Measurements from ENCODE around the gene MCM6.

Gene MCM6

DNA sequence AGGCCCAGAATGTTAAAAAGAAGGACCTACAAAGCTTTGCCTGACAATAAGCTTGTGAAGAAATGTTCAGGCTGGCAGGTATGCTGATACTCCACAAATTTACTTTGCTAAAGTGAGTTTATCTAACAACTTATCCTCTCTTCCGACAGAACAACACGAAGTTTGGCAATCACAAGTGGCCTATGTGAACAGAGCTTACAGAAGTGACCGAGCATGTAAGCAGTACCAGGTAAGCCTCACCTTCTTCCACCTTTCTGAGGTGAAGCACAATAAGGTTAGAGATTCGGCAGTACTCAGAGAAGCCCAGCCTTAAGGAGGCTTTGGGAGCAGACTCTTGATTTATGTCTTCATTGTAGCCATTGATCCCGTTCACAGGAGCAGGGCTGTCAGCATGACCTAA, 30.2 kb downstream of the MCM6 start:
- no peak for DNase-seq
- CTCF ChIA-PET, result interaction anchor here (1.1 kb wide), 1 partner anchor 538 kb away, joined by 3 read pairs; no protein-coding TSS in a partner anchor
- H3K27ac Mint-ChIP-seq, result no peak overlapping the region
- no peak overlapping the region for H3K4me3 Mint-ChIP-seq
- H3K9me3 Mint-ChIP-seq, result no peaks in the 10 kb centered on the region
- no peaks in the 10 kb centered on the region for H3K27me3 Mint-ChIP-seq
- H3K36me3 Mint-ChIP-seq, result peaks cover 63% of the 10 kb centered on the region
- H3K4me1 Mint-ChIP-seq, result peaks cover 5% of the 10 kb centered on the region

DNA sequence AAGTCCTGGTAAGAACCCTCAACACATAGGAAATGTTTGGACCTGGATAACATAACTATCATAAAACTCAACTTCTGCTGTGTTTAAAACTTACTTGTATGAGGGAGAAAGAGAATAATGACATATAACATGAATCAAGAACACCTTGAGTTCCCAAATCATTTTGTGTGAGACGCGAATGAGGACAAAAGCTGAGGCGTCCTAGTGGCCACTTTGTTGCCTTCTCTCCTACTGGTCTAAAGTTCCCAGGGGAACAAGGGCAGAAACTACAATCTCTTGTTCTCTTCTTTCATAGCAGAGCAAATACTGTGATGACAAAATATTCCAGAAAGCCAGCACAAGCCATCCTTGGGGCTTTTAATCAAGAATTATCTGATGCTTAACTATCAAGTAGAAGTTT, 31.0 kb downstream of the MCM6 start:
- Mint-ChIP-seq H3K4me1 (peaks cover 13% of the 10 kb centered on the region), H3K27me3 (no peaks in the 10 kb centered on the region), H3K4me3 (no peak overlapping the region), H3K36me3 (peaks cover 62% of the 10 kb centered on the region), H3K27ac (no peak overlapping the region), H3K9me3 (no peaks in the 10 kb centered on the region)
- DNase-seq, result no peak
- CTCF ChIA-PET, result no interaction called here

DNA sequence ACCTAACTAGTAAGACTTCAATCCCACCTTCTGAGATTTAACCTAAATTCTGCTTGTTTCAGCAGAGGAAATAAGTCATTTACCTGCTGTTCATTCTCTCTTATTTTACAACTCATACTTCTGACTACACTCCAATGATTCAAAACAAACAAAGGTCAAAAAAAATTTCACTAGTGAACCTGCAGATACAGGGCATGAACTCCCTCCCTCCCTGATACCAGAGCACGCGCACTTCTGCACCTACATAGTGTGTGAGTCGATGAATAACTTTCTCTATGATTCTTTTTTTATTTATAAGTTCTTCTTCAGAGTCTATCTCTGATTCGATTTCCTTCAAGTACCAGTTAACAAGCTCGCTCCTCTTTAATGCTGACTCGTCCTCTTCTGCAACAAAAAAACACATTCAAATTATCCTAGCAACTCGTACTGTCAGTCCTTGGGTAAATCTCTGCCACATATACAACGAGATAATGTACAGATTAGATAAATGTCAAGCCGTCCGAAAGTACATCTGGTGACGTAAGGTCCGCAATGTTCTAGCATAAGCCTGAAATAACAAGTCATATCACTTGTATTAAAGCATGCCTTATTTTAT, 31.8 kb downstream of the MCM6 start:
- Mint-ChIP-seq H3K36me3 (peaks cover 62% of the 10 kb centered on the region), H3K9me3 (no peaks in the 10 kb centered on the region), H3K4me3 (no peak overlapping the region), H3K27me3 (no peaks in the 10 kb centered on the region), H3K27ac (peak overlapping the region; percentile 2), H3K4me1 (peaks cover 15% of the 10 kb centered on the region)
- DNase-seq, result no peak
- CTCF ChIA-PET, result no interaction called here

DNA sequence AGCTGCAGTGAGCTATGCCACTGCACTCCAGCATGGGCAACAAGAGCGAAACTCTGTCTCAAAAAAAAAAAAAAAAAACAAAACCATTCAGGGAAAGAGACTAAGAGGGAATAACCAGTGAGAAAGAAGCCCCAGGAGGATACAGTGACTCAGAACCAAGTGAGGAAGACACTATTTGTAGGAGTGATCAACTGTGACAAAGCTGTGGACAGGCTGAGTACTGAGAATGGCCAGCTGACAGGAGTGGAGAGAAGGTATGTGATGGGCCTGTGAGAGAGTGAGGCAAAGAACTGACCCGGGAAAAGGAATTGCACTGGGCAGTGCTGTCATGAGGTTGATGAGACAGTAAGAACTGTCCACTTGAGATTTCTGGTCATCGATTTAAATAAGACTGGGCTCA, 32.6 kb downstream of the MCM6 start:
- no peaks in the 10 kb centered on the region for H3K9me3 Mint-ChIP-seq
- peaks cover 57% of the 10 kb centered on the region for H3K36me3 Mint-ChIP-seq
- no peak for DNase-seq
- peaks cover 15% of the 10 kb centered on the region for H3K4me1 Mint-ChIP-seq
- no peak overlapping the region for H3K4me3 Mint-ChIP-seq
- H3K27me3 Mint-ChIP-seq, result no peaks in the 10 kb centered on the region
- no peak overlapping the region for H3K27ac Mint-ChIP-seq
- CTCF ChIA-PET, result no interaction called here

DNA sequence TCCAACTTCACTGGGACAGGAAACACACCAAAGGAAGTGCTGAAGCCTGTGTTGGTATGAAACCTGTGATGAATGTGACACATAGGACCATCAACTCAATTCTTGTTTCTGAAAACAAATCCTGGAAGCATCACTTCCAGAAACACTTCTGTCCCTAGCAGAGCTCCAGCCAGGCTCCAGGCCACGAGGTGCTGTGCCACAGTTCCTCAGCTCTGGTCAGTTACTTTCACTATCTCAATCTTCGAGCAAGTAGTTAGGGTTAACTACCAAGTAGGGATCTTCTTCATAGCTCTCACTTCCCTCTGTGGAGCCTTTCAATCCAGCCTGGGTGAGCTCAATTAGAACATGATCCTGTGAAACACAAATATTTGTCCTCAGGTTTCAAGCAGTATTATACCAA, 35.6 kb downstream of the MCM6 start:
- H3K36me3 Mint-ChIP-seq, result peaks cover 51% of the 10 kb centered on the region

DNA sequence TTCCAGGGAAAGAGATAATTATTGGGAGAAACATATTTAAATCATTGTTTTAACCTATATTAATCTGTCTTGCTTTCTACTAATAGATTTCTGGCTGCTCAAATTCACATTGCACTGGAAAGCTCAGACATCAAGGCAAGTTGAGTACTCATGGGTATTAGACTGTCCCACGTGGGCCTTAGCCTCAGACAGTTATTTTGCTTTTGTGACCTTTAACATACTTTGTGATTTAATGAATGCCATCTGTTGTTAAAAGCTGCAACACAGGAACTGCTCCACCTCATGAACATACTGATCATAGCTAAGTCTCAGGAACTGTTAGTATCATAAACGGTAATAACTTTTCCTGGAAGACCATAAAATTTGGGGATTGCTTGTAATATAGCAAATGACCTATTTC, 36.5 kb downstream of the MCM6 start:
- Mint-ChIP-seq H3K9me3 (no peaks in the 10 kb centered on the region), H3K27me3 (no peaks in the 10 kb centered on the region), H3K4me1 (peaks cover 34% of the 10 kb centered on the region), H3K36me3 (peaks cover 48% of the 10 kb centered on the region), H3K27ac (no peak overlapping the region), H3K4me3 (no peak overlapping the region)
- CTCF ChIA-PET, result interaction anchor here (0.7 kb wide), 1 partner anchor 74 kb away, joined by 6 read pairs; no protein-coding TSS in a partner anchor
- no peak for DNase-seq

More for the DNA sequence above, 35.6 kb downstream of the MCM6 start:
- no peak for DNase-seq
- Mint-ChIP-seq H3K4me1 (peaks cover 33% of the 10 kb centered on the region), H3K27me3 (no peaks in the 10 kb centered on the region), H3K9me3 (no peaks in the 10 kb centered on the region), H3K4me3 (no peak overlapping the region), H3K27ac (peak overlapping the region; percentile 40)
- CTCF ChIA-PET, result interaction anchor here (1.4 kb wide), 1 partner anchor 44 kb away, joined by 4 read pairs; no protein-coding TSS in a partner anchor

DNA sequence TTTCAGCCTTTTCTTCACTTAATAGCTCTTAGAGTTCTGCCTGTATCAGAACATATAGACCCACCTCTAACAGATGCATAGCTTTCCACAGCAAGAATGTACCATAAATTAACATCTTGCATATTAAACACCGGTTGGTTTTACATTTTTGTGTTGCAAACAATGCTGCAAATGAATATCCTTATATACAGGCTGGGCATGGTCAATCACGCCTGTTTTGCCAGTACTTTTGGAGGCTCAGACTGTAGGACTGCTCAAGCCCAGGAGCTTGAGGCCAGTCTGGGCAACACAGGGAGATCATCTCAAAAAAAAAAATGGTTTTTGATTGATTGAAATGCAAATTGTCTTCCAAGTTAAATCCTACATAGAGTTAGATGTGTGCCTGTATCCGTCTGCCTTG, 37.7 kb downstream of the MCM6 start:
- H3K27ac Mint-ChIP-seq, result no peak overlapping the region
- H3K27me3 Mint-ChIP-seq, result no peaks in the 10 kb centered on the region
- no peak overlapping the region for H3K4me3 Mint-ChIP-seq
- H3K36me3 Mint-ChIP-seq, result peaks cover 36% of the 10 kb centered on the region
- H3K4me1 Mint-ChIP-seq, result peaks cover 34% of the 10 kb centered on the region
- DNase-seq, result no peak
- CTCF ChIA-PET, result interaction anchor here (1.5 kb wide), 1 partner anchor 546 kb away, joined by 3 read pairs; no protein-coding TSS in a partner anchor
- H3K9me3 Mint-ChIP-seq, result no peaks in the 10 kb centered on the region

DNA sequence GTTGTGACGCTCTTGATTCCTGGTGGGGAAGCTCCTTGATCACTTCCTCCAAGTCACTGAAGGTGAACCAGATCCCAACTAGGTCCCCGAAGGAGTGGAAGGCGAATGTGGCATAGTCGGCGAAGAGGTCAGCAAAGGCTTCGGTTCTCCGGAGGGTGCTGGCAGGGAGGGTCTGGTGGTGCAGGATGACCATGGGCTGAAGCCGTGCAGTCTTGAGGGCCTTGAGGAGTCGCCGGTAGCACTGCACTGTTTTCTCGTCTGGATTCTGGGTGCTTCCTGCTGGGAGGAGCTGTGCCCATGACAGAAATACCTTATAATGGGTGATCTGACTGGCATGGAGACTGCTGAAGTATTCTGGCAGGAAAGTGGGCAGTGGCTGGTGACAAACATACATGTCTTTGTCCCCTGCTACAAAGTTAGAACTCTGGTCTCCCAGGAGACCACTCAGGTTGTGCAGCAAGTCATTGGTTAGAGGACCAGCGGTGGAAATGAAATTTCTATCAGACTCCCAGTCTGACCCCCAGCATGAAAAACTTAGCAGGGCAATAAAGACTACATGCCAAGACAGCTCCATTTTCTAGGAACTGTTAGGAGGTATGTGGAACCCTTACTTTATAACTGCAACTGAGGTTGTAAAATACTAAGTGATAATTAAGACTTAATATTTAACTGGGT, 39.5 kb downstream of the MCM6 start, which contains the start of gene LCT:
LCT (minus strand) TSS at position 589 of the 675 bp plus-strand sequence; CDS start at position 574, 15 bp downstream.
- Mint-ChIP-seq H3K27me3 (no peaks in the 10 kb centered on the region), H3K27ac (no peak within 1 kb of the TSS), H3K4me1 (peaks cover 32% of the 10 kb centered on the region), H3K4me3 (no peak within 1 kb of the TSS), H3K36me3 (peaks cover 23% of the 10 kb centered on the region), H3K9me3 (no peaks in the 10 kb centered on the region)
- no peak for DNase-seq
- CTCF ChIA-PET, result no interaction called here

DNA sequence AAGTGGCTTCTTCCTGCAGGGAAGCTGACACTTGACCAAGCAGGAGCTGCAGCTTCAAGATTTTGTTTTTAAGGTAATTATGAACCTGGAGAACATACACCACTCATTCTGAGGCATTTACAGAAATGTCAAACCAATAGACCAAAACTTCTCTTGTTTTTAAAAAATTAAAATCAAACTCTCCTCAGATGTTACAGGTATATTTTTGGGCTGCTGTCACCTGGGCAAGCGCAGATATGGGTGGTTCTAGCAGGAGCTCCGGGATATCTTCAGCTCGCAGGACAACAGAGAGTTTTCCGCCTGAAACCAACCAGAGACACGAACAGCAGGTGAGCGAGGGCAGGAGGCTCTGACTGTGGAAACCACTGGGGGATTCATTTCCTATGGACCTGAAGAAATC, 43.4 kb downstream of the MCM6 start:
- no peak for DNase-seq
- no peak overlapping the region for H3K27ac Mint-ChIP-seq
- H3K27me3 Mint-ChIP-seq, result peaks cover 4% of the 10 kb centered on the region
- CTCF ChIA-PET, result interaction anchor here (1.0 to 1.5 kb wide), 2 partner anchors 35 to 552 kb away, joined by 5 to 6 read pairs; no protein-coding TSS in a partner anchor
- H3K4me1 Mint-ChIP-seq, result peaks cover 17% of the 10 kb centered on the region
- no peak overlapping the region for H3K4me3 Mint-ChIP-seq
- H3K36me3 Mint-ChIP-seq, result peaks cover 6% of the 10 kb centered on the region
- H3K9me3 Mint-ChIP-seq, result no peaks in the 10 kb centered on the region

DNA sequence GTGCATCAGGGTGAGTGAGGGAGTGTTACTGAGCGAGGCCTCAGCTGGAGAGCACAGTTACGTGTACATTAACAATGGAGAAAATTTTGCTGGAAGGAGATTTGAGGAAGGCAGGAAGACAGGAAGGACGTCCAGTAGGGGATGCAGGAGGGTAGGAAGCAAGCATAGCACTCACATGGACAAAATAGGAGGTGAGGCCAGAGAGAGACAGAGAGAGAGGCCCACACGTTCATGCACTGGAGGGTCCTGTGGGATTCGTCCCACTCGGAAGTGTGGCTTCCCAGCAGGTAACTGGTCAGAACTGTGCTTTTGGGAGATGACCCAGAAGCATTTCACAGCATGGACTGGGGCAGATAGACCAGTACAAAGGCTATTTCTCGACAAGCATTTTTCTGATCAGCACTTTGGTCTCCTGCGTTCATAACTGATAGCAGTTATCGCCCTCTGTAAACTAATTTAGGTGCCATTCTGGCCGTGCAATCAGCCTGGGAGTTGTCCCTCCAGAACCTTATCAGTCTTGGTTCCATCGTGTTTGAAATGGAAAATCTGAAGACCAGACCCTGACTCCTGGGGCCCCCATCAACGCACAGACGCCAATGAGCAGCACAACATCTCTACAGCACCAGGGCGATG, 44.9 kb downstream of the MCM6 start:
- H3K4me3 Mint-ChIP-seq, result no peak overlapping the region
- H3K36me3 Mint-ChIP-seq, result peaks cover 4% of the 10 kb centered on the region
- DNase-seq, result no peak
- H3K9me3 Mint-ChIP-seq, result no peaks in the 10 kb centered on the region
- H3K4me1 Mint-ChIP-seq, result peaks cover 7% of the 10 kb centered on the region
- CTCF ChIA-PET, result no interaction called here
- peaks cover 4% of the 10 kb centered on the region for H3K27me3 Mint-ChIP-seq
- no peak overlapping the region for H3K27ac Mint-ChIP-seq

DNA sequence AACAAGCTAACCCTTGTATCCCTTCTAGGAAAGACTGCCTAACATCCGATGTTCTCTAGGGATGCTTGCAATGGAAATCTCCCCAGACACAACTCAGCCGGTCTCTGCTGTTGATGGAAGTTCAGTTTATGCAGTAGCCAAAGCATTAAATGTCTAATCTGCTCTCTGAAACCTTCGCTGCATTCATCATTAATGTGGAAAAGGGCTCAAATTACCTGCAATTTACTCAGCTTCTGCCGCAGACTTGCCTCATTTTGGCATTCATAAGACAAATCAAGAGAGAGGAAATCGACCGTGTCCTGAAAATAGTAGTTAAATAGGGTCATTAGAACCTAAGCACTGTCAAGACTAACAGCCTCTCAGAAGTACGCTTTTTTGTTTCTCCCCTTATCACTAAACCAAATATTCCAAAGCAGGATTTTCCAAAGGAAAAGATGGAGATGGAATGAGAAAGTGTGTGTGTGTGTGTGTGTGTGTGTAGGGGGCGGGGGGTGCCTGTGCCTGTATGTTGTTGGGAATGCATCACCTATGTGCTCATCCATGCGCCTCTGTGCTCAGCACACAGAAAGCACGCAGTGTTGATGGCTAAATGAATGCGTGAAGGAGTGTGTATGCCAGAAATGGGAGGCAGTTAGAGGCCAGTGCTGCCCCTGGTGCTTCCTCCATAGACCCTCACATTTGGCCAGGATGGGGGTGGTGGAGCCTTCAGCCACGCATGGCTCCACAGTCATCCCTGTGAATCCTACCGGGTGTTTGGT, 46.7 kb downstream of the MCM6 start:
- Mint-ChIP-seq H3K27ac (no peak overlapping the region), H3K9me3 (no peaks in the 10 kb centered on the region), H3K27me3 (peaks cover 4% of the 10 kb centered on the region), H3K4me1 (peaks cover 8% of the 10 kb centered on the region), H3K4me3 (no peak overlapping the region), H3K36me3 (no peaks in the 10 kb centered on the region)
- CTCF ChIA-PET, result no interaction called here
- no peak for DNase-seq

DNA sequence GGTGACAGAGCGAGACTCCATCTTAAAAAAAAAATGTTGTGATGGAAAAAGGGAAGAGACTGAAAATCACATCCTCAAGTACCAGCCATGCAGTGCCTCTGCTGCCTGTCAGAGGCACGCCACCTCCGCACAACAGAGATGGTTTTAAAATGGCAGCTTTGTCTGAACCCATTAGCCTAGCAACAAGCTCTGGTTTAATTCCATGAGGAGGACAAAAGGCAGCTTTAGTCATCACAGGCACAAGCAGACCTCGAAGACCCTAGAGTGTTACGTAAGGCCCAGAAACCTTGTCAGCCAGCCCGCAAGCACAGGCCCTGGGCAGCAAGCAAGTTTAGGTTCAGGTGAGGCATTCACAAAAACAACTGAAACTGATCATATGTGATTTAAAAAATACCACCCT, 49.7 kb downstream of the MCM6 start:
- H3K4me3 Mint-ChIP-seq, result no peak overlapping the region

DNA sequence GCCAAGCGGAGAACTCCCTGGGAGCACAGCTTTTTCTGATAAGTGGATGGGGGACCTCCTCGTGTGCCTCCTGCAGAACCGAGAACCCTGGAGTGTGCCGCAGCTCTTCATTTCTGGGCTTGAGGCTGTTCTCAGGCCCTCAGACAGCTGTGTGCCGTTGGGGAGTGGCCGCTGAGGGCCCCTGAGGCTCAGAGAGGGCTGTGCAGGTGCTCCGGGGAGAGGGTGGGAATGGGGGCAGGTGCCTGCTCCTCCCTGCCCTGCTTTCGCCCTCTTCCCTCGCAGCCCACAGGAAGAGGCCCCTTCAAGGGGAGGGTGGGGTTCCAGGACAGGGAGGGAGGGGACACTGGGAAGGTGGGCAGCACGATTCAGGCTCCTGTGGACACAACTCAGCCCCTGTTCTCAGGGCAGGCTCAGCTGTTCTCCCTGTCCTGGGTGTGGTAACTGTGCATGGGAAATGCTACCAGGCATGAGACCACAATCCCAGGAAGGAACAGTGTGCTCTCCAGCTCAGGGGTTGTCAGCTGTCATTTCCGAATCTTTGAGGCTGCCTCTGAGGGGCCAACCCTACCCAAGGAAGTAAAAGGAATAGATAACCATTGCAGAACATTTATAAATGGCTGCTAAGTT, 50.6 kb downstream of the MCM6 start:
- no peak overlapping the region for H3K4me3 Mint-ChIP-seq
- peaks cover 8% of the 10 kb centered on the region for H3K27me3 Mint-ChIP-seq
- peaks cover 20% of the 10 kb centered on the region for H3K4me1 Mint-ChIP-seq
- no peak overlapping the region for H3K27ac Mint-ChIP-seq
- DNase-seq, result no peak
- peaks cover 15% of the 10 kb centered on the region for H3K9me3 Mint-ChIP-seq
- peaks cover 11% of the 10 kb centered on the region for H3K36me3 Mint-ChIP-seq
- CTCF ChIA-PET, result interaction anchor here (0.7 to 1.4 kb wide), 2 partner anchors 28 to 559 kb away, joined by 3 read pairs; no protein-coding TSS in a partner anchor

More for the DNA sequence above, 49.7 kb downstream of the MCM6 start:
- Mint-ChIP-seq H3K27ac (no peak overlapping the region), H3K4me1 (peaks cover 13% of the 10 kb centered on the region), H3K27me3 (peaks cover 8% of the 10 kb centered on the region), H3K9me3 (peaks cover 15% of the 10 kb centered on the region), H3K36me3 (peaks cover 11% of the 10 kb centered on the region)
- no peak for DNase-seq
- CTCF ChIA-PET, result interaction anchor here (1.4 kb wide), 1 partner anchor 29 kb away, joined by 3 read pairs; no protein-coding TSS in a partner anchor
